Measurements from ENCODE around the gene USP26.

Gene USP26, protein sequence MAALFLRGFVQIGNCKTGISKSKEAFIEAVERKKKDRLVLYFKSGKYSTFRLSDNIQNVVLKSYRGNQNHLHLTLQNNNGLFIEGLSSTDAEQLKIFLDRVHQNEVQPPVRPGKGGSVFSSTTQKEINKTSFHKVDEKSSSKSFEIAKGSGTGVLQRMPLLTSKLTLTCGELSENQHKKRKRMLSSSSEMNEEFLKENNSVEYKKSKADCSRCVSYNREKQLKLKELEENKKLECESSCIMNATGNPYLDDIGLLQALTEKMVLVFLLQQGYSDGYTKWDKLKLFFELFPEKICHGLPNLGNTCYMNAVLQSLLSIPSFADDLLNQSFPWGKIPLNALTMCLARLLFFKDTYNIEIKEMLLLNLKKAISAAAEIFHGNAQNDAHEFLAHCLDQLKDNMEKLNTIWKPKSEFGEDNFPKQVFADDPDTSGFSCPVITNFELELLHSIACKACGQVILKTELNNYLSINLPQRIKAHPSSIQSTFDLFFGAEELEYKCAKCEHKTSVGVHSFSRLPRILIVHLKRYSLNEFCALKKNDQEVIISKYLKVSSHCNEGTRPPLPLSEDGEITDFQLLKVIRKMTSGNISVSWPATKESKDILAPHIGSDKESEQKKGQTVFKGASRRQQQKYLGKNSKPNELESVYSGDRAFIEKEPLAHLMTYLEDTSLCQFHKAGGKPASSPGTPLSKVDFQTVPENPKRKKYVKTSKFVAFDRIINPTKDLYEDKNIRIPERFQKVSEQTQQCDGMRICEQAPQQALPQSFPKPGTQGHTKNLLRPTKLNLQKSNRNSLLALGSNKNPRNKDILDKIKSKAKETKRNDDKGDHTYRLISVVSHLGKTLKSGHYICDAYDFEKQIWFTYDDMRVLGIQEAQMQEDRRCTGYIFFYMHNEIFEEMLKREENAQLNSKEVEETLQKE

DNA sequence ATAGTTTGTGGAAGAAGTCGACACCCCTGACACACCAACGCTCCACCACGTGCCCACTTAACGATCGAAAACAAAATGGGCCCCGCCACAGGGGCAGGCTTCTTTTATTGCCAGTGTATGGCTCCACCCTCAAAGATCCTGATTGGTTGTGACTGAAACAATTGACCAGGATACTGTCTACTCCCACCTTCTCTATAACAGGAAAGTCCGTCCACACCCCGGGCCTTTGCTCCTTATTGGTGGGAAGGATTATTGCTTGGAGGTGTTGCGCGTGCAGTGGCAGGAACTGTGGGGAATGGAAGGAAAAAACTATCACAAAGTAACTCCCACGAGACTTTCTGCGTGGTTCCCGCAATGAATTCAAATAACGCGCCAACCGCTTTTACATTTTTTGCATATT, at the start of gene USP26:
USP26 (minus strand) TSS at position 79 of the 400 bp plus-strand sequence. CDS start 68,889 bp downstream, outside the sequence.
- no peak for DNase-seq
- Histone ChIP-seq H3K27me3 (ENCODE audit: insufficient read depth, low read depth, severe bottlenecking) (peaks cover 59% of the 10 kb centered on the region), H3K27ac (no peak within 1 kb of the TSS), H3K4me3 (ENCODE audit: low read depth, low read length) (no peak within 1 kb of the TSS), H3K36me3 (no peaks in the 10 kb centered on the region), H3K9me3 (ENCODE audit: severe bottlenecking) (no peaks in the 10 kb centered on the region)
- TF ChIP-seq, protein P1, sequence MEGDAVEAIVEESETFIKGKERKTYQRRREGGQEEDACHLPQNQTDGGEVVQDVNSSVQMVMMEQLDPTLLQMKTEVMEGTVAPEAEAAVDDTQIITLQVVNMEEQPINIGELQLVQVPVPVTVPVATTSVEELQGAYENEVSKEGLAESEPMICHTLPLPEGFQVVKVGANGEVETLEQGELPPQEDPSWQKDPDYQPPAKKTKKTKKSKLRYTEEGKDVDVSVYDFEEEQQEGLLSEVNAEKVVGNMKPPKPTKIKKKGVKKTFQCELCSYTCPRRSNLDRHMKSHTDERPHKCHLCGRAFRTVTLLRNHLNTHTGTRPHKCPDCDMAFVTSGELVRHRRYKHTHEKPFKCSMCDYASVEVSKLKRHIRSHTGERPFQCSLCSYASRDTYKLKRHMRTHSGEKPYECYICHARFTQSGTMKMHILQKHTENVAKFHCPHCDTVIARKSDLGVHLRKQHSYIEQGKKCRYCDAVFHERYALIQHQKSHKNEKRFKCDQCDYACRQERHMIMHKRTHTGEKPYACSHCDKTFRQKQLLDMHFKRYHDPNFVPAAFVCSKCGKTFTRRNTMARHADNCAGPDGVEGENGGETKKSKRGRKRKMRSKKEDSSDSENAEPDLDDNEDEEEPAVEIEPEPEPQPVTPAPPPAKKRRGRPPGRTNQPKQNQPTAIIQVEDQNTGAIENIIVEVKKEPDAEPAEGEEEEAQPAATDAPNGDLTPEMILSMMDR (IDR thresholded peaks at IDR 0.05; ENCODE audit: low read depth, low read length) = no peak

DNA sequence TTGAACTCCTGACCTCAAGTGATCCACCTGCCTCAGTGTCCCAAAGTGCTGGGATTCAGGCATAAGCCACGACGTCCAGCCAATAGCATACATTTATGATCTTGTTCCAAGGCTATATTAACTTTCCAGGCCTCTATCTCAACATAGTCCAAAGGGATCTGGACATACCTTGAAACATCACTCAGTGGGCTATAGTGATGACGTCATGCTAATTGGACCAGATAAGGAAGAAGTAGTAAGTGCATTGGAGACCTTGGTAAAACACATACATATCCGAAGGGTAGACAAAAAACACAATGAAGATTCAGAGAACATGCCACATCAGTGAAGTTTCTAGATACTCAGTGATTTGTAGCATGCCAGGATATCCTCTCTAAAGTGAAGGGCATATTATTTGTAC, 37.4 kb upstream of the USP26 start:
- H3K27me3 ChIP-seq (ENCODE audit: insufficient read depth, low read depth, severe bottlenecking) = peaks cover 41% of the 10 kb centered on the region
- H3K36me3 ChIP-seq = no peaks in the 10 kb centered on the region

DNA sequence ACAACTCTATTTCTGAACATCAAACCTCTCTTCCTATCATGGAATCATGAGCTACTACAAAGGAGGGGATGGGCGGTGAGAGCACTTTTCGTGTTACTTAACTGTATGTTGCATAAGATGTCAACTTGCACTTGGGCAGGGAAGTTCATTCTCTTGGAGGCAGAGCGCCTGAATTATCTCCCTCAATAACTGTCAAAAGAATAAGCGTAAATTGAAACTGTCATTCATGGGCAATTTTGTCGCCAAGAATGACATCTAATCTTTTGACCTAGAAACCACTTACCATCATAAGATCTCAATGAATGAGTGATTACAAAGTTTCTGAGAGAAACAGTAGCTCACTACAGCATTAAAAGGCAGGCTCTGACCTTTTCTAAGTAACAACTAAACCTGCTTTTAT, 23.5 kb upstream of the USP26 start:
- Histone ChIP-seq H3K4me3 (ENCODE audit: low read depth, low read length) (no peak overlapping the region), H3K9me3 (ENCODE audit: severe bottlenecking) (no peaks in the 10 kb centered on the region), H3K27ac (no peak overlapping the region), H3K27me3 (ENCODE audit: insufficient read depth, low read depth, severe bottlenecking) (peaks cover 4% of the 10 kb centered on the region), H3K36me3 (no peaks in the 10 kb centered on the region)
- TF ChIP-seq, protein P1 (IDR thresholded peaks at IDR 0.05; ENCODE audit: low read depth, low read length) = no peak
- DNase-seq = no peak

More for the DNA sequence above, 37.4 kb upstream of the USP26 start:
- DNase-seq = no peak
- Histone ChIP-seq H3K27ac (no peak overlapping the region), H3K9me3 (ENCODE audit: severe bottlenecking) (no peaks in the 10 kb centered on the region), H3K4me3 (ENCODE audit: low read depth, low read length) (no peak overlapping the region)
- TF ChIP-seq, protein P1 (IDR thresholded peaks at IDR 0.05; ENCODE audit: low read depth, low read length) = no peak

DNA sequence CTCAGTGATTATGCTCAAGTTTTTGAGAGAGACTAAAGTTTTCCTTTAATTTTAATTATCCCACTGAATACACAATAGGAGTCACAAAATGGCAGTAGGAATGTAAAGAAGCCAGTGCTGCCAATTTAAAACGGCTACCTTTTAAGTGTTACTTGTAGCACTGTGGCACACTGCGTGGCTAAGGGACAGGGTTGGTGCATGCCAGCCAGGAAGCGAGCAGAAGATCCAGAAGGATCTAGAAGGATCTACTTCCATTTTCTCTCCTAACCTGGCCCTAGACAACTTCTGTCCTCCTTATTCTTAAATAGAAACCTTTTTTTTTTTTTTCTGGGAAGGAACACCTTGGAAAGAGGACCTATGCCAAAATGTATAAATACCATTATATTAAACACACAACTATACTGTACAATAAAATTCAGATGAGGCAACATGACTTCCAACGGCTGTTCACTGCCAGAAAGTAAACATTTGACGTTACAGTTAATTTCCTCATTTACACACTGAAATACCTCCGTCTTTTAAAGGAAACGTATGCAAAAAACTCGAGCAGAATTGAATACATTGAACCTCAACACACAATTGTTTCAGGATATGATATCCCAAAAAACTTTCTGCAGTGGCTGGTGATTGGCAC, 2.7 kb downstream of the USP26 start:
- Histone ChIP-seq H3K36me3 (no peaks in the 10 kb centered on the region), H3K9me3 (ENCODE audit: severe bottlenecking) (no peaks in the 10 kb centered on the region), H3K27me3 (ENCODE audit: insufficient read depth, low read depth, severe bottlenecking) (peaks cover 58% of the 10 kb centered on the region), H3K27ac (no peak overlapping the region), H3K4me3 (ENCODE audit: low read depth, low read length) (no peak overlapping the region)
- DNase-seq = no peak
- TF ChIP-seq, protein P1 (IDR thresholded peaks at IDR 0.05; ENCODE audit: low read depth, low read length) = no peak

DNA sequence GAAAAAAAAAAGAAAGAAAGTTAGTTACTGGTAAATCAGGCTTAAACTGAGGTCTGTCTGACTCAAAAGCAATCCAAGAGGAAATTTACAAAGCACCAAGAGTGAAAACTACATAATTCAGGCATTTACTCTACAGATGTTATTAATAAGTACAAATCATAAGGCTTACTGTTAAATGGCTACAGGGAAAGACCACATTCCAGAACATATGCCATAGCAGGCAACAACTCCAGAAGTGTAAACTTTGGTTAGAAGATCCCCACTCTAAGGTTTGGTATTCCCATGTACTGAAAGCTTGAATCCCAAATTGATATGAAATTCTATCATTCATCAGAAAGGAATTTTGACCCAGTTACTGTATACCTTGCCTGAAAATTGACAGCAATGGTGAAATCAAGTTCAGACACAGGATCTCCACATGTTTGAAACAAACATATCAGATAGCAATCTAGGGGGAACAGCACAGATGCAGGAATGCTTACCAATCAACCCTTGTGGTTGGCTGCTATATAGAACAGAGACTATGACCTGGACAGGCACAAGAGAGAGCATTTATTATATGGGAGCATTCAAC, 6.6 kb downstream of the USP26 start:
- TF ChIP-seq, protein P1 (IDR thresholded peaks at IDR 0.05; ENCODE audit: low read depth, low read length) = no peak
- H3K27ac ChIP-seq = no peak overlapping the region
- H3K4me3 ChIP-seq (ENCODE audit: low read depth, low read length) = no peak overlapping the region
- peaks cover 33% of the 10 kb centered on the region for H3K27me3 ChIP-seq (ENCODE audit: insufficient read depth, low read depth, severe bottlenecking)
- H3K36me3 ChIP-seq = no peaks in the 10 kb centered on the region
- DNase-seq = no peak
- no peaks in the 10 kb centered on the region for H3K9me3 ChIP-seq (ENCODE audit: severe bottlenecking)
